DMS 273 (cell line): ENCODE measurements around the gene VPS35.
"Not testable (repeated sequence)": the region's sequence is repeated elsewhere in the genome, so short reads cannot be mapped to it uniquely, and the experiment has no call there.

Experiments used
- DNase-seq: peaks from one replicate; lab custom pipeline; 2025; ENCODE audit not compliant: unreplicated experiment; lab: John Stamatoyannopoulos, UW

Gene VPS35

GRCh38 chr16:46673320-46674013 lies 15.5 kb downstream of the VPS35 start:
- DNase-seq, result peak; percentile 81

- DNase-seq, result no peak
Observed at GRCh38 chr16:46662123-46662522, 26.9 kb downstream of the VPS35 start.

GRCh38 chr16:46658925-46659324 lies 30.1 kb downstream of the VPS35 start:
- DNase-seq, result peak; percentile 41

GRCh38 chr16:46651305-46651704 lies 37.7 kb downstream of the VPS35 start:
- DNase-seq, result no peak

DNA sequence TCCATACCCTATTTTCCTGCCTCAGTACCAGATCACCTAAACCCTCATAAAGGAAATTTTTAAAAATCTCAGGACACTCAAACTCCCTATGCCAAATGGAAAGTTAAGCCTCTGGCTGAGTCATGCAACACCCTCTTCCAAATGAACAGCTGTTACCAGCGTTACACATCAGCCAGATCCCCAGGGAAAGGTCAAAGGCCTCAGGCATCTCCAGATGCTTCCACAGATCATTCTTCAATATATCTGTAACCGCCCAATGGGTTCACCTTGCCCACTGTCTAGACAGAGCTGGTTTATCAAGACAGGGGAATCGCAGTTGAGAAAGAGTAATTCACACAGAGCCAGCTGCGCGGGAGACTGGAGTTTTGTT lies 38.7 kb downstream of the VPS35 start:
- DNase-seq, result peak; percentile 71

GRCh38 chr16:46649588-46650253 lies 39.3 kb downstream of the VPS35 start:
- DNase-seq, result no peak

GRCh38 chr16:46648656-46649055 lies 40.3 kb downstream of the VPS35 start:
- peak; percentile 16 for DNase-seq

GRCh38 chr16:46638947-46639925 lies 49.7 kb downstream of the VPS35 start:
- DNase-seq, result no peak

DNA sequence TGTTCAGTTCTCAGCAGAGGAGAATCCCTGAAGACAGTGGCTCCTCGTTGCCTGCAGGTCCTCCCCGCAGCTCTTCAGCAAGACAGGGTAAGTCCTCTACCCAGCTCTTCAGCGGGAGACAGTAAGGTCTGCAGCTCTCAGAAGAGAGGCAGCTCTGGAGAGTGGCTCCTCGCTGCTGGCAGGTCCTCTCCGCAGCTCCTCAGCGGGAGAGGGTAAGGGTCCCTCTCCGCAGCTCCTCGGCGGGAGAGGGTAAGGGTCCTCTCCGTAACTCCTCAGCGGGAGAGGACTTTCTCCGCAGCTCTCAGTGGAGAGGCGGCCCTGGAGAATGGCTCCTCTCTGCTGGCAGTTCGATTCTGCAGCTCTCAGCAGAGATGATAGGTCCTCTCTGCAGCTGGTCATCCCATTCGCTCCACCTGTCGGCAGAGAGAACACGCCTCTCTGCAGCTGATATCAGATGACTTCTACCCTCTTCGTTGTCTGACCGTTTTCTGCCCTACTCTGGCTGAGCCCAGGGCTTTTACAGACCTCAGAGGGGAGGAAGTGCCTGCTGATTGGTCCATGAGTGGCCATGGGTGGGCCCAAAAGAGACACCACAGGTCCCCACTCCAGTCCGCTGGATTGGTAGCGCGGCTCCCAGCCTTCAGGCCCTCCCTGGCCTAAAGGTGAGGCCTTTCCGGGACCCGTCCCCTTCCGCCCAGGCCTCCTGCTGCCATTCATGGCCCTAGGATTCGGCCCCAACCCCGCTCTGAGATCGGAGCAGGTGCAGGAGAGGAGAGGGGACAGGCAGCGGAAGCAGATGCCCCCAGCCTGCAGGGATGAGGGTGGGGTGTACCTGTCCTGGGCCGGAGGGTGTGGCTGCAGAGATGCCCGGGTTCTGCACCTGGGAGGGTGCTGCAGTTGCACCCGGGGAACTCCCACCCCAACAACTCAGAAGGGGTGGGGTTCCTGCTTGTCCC lies 55.9 kb downstream of the VPS35 start:
- DNase-seq, result no peak

DNA sequence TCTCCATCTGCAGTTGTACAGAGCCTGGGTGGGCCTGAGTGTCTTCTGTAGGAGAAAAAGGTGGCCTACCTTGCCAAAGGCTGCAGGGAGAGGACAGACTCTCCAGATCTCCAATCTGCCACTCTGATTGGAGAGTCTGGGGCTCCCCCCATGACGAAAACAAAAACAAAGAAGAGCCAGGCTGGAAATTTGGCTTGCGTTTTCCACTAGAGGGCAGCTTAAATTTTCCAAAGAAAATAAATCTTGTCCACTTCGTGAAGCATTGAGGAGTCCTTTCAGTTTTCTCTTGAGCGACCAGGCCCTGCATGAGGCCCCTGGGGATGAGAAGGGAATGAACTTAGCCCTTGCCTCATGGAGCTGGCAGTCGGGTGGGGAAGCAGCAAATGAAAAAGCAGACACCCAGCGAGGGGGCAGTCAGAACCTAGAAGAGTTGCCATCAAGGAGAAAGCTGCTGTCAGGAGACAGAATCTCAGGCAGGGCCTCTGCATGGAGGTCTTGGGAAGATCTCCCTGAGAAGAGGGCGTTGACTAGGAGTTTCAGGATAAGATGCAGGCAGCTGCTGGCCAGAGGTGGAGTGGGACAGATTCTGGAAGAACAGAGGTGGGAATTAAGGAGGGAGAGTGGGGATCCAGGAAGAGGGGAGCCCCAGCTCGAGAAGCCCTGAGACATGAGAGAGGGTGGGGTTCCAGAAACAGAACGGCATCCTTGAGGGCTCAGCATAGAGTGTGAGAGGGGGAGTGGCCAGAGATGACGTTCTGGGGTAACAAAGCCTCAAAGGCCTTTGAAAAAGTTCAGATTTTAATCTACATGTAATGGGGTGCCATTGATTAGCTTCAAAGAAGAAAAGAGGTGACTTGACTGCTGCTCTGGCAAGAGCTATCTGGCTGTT lies 59.4 kb downstream of the VPS35 start:
- peak; percentile 88 for DNase-seq

DNA sequence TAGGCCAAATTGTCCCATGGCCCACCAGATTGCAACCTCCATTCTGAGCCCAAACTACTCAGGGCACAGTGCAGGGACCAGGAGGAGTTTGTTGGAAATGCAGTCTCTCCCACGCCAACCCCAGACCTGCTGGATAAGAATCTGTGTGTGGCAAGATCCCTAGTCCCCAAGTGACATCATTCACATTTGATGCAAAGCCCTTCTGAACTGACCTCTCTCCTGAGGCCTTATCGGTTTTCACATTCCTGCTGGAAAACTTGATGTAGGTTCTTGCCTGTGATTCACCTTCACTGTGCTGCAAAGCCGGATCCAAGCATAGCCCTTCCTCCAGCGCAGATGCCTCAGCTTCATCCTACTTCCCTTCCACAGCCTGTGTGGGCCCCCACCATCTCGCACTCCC lies 61.2 kb downstream of the VPS35 start:
- no peak for DNase-seq

DNA sequence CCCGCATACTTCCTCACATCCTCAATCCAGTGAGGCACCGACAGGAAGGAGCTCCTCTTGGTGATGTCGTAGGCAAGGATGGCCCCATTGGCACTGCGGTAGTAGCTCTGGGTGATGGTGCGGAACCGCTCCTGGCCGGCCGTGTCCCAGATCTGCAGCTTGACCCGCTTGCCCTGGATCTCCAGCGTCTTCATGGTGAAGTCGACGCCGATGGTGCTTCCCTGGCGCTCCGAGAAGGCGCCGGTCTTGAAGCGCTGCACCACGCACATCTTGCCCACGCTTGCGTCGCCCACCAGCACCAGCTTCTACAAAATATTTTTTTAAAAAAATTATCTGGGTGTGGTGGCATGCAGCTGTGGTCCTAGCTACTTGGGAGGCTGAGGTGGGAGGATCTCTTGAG lies 62.3 kb downstream of the VPS35 start:
- DNase-seq, result not testable (repeated sequence)

- not testable (repeated sequence) for DNase-seq
Observed at GRCh38 chr16:46624862-46625261, 64.1 kb downstream of the VPS35 start.

DNA sequence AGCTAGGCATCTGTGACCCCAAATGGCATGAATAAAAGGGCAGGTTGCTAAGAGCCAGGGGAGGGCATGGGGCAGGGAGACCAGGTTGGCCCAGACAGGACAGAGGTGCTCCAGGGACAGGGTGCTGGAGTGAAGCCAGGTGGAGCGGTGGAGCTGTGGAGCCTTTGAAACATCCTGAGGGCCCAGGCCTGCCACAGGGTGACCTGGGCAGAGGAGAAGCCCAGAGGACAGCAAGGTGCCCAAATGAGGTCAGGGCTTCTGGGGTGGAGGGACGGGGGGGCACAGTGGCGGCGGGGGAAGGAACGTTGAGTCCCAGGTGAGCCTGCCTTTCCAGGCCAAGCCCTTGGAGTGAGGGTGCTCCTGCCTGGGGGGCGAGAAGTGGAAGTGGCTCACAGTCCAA lies 65.3 kb downstream of the VPS35 start:
- not testable (repeated sequence) for DNase-seq

GRCh38 chr16:46623246-46623645 lies 65.7 kb downstream of the VPS35 start:
- not testable (repeated sequence) for DNase-seq

DNA sequence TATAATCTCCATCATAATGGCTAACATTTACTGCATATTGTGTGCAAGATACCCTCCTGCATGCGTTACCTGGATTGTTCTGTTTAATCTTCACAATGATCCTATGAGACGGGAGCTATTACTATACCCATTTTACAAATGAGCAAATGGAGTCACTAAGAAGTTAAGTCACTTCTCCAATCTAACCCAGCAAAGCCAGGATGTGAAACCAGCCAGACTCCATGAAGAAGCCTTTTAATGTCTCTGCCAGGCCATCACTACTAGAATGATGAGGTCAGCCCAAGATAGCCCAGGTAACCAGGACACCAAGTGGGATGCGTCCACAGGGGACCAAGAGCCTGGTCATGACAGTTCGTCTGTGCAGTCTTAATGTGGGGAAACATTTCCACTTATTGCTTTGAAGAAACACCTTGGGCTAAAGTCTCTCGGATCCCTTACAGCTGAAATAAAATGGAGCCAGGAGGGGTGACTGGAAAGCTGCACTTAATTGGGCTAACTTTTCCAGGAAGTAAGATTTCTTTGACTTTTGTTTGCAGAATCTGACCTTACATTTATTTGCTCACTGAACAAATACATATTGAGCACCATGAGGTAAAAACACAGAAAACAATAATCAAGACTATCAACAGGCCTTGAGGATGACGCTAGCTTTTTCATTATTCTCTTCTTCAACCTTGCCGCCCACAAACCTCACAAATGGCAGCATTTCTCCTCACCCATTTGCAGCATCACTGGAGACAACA lies 66.9 kb downstream of the VPS35 start:
- DNase-seq, result no peak

DNA sequence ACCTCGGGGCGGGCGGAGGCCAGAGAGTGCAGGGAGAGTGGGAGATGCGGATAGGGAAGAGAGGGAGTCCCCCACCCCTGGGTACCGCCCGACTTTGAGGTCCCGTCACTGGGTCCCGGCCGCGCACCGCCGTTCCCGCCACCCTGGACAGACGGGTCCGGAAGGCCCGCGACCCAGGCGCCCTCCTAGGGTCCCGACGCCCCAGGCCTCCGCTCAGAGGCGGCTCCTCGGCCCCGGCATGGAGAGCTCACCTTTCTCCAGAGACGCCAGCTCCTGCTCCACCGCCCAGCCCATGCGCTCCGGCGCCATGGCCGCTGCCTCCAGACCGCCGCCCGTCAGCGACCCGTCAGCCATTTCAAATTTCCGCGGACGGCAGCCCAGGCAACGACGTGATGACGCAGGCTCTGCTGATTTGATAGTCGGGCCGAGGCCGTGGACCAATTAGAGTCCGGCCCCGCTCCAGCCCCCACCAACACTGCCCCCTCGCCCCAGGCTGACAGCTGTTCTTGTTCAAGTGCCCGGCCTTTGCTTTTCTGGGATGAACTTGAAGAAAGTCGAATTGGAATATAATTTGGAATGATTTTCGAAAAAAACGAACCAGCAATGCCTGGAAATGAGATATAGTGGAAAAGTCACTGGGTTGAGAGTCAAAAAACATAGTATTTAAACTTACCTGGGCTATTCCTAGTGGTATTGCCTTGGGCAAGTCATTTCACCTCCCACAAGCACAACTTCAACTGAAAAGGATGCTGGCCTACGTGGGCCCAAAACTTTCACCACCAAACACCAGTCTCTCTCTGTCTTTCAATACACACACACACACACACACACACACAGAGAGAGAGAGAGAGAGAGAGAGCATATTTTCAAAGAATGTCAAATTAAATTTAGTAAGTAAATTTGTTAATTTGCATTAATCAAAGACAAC lies 67.7 kb downstream of the VPS35 start, which contains the start of gene SHCBP1:
SHCBP1 (minus strand) TSS at position 374 of the 928 bp plus-strand sequence; CDS start at position 354, 20 bp downstream.
- DNase-seq, result peak; percentile 96
